HG03378 (cell line): ENCODE measurements around the gene MOV10L1.
"Not testable (repeated sequence)": the region's sequence is repeated elsewhere in the genome, so short reads cannot be mapped to it uniquely, and the experiment has no call there.

ENCODE experiments used
- ATAC-seq: cut with Tn5 transposase; IDR thresholded peaks from one replicate; pipeline ENCODE4 v1.9.1; 2021; ENCODE audit warnings: mild to moderate bottlenecking, moderate library complexity; ENCODE audit not compliant: unreplicated experiment

MOV10L1 gene

DNA sequence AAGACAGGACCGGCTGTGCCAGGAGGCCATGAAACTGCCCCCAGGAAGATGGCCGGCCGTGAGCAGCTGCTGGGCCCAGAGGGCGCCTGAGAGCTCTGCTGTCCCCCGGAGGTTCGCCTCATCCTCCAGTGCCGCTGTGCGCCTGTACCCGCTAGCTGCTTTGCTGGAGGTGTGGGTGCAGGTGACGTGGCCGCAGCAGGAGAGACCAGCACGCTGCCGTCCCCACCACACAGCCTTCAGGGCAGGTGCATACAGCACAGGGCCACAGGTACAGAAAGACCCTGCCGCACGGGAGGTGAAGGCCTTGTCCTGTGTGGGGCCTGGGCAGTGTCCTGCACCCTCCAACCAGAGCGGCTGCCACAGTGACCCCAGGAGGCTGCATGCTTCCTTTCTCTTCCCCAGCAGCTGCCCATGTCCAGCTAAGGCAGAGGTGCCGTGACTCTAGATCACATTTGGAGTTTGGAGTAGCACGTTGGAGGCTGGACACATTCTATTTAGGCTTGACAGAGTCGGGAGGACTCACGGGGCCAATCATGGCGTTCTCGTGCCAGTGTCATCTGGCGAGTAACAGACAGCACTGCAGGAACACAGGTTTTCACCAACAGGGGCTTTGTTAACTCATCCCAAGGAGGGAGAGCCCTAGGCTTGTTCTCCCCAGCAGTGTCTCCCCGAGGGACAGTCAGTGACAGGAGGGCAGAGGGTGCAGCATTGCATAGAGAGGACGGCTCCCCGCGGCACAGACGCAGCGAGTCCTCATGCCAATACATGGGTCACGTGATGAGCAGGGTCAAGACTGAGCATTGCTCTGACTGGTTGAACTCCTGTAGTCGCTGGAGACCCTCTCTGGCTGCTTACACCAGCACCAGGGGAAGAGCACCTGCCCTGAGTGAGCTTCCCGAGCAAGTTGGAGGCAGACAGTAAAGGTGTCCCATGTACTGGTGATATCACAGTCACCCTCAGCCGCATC is 62.0 kb downstream of the MOV10L1 start:
- ATAC-seq, result no peak

DNA sequence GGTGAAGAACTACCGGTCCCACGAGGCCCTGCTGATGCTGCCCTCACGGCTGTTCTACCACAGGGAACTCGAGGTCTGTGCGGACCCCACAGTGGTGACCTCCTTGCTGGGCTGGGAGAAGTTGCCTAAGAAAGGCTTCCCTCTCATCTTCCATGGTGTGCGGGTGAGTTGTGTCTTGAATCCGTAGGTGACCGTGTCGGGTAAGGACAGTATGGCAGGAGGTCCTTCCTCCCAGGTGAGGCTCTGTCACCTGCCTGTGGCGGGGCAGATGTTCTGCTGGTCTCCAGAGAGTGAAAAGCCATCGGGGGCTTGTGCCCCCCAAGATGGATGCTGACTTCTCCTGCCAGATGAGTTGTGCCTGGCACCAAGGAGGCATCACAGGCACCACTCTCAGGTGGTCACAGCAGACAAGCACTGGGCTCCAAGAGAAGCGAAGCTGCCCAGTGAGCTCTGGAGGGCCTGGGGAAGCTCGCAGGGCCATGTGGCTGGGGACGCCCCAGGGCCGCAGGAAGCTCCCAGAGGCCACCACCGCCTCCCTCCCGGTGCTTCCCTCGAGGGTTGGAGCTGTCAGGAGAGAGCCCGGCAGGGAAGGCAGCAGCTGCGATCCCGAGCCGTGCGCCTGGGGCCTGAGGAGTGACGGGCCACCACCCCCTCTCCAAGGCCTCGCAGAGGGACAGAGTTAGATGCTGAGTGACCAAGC is 63.4 kb downstream of the MOV10L1 start:
- no peak for ATAC-seq

DNA sequence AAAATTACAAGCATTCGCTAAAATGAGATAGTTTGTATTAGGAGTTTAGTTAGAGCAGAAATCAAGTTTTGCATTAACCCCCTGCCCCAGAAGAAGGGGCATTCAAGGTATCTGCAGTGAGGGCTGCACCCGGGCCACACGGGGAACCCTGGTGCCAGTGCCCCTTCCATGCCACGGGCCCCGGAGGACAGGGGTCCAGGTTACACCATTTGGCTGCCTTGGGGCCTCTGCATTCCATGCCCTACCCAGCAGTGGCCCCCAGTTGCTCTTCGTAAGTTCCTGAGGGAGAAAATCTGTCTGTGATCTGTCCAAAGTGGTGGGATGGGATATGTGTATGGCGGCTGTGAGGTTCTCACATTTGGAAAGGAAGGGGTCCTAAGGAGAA is 63.9 kb downstream of the MOV10L1 start:
- ATAC-seq, result no peak

DNA sequence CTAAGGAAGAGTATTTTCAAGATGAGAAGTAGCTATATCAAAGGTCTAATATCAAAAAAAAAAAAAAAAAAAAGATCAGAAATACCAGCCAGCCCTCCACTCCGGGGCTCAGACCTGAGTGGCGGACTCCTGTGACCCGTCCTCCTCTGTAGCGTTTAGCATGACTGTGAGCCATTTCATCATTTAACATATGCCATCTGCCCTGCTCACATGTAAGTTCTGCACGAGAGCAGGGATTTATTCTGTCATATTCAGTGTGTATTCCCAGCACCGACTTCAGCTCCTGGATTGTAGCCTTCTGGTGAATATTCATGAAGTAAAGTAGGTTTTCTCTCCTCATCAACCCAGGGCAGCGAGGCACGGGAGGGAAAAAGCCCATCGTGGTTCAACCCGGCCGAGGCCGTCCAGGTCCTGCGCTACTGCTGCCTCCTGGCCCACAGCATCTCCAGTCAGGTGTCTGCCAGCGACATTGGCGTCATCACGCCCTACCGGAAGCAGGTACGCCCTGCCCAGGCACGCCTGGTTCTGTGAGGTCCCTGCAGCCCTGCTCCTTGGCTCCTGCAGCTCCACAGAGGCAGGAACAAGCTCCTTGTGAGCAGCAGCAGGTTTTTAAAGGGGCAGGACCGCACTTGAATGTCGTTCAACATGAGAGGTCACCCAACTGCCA is 68.0 kb downstream of the MOV10L1 start:
- ATAC-seq, result no peak

DNA sequence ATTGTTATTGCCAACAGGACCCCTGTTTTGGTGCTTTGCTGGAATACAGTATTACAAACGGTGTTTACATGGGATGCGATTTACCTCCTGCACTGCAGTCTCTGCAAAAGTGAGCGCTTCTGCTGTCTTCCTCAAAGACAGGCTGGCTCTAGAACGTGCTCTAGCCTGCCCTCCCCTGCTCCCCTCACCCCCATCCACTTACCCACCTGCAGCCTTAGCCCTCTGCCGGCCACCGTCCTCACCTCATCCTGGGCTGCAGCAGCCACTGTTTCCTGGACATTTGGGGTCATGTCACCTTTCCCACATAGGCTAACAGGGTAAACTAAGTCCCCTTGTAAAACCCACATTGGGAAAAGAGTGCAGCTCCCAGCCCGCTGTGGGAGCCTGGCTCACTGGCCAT is 71.1 kb downstream of the MOV10L1 start:
- ATAC-seq, result no peak

DNA sequence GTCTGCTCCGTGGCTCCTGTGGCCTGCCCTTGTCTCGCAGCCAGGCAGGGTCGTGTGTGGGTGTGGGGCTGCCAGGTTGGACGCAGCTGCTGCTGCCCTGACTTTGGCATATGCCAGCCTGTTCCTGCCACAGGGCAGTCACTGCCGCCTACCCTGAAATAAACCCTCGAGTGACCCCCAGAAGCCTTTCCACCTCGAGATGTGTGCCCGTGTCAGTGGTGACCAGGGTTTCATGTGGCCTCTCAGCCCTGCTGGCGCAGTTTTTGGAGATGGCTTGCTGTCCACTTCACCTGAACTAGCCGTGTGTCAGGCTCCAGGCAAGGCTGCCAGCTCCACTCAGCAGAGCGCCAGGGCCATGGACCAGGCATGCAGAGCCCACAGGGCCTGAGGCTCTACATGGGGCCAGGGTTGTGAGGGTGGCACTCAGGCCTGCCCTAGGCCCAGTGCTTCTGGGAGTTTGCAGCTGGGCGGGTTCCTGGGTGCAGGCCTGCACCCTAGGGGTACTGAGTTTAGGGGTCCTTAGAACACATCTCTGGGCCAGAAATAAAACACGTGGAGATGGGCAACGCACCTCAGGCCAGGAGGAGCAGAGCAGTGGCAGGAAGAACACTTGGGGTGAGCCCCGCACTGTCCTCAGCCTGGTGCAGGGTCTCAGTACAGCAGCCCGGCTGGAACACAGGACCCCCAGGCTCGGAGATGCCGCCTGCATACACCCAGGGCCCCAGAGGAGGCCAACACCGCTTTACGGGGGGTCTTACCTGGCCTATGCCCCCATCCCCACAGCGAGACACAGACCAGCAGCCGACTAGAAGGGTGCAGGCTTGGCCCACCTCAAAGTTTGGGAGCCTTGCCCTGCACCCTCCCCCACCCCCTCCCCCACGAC is 71.9 kb downstream of the MOV10L1 start:
- no peak for ATAC-seq

DNA sequence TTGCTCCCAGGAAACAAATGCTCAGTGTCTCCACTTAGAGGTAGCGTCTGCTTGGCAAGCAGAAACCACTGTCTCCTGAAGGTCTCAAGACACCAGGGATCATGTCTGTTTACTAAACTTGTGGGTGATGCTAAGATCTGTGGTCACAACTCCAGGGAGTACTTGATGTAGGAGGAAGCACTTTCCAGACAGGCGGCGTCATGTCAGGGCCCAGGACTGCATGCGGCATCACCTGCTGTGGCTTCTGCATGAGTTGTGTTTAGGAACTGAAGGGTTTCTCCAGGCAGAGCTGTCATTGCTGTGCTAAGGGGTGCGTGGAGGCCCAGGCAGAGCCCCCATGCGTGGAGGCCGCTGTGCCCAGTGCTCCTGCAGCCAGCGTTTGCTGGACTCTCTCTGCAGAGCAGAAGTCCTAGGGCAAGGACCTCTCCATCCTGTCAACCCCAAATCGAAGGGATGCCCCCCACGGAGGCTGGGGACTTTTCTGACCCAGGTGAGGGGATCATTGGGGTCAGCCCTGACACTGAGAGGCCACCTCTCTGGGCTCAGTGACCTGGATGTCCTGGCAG is 72.7 kb downstream of the MOV10L1 start:
- no peak for ATAC-seq

DNA sequence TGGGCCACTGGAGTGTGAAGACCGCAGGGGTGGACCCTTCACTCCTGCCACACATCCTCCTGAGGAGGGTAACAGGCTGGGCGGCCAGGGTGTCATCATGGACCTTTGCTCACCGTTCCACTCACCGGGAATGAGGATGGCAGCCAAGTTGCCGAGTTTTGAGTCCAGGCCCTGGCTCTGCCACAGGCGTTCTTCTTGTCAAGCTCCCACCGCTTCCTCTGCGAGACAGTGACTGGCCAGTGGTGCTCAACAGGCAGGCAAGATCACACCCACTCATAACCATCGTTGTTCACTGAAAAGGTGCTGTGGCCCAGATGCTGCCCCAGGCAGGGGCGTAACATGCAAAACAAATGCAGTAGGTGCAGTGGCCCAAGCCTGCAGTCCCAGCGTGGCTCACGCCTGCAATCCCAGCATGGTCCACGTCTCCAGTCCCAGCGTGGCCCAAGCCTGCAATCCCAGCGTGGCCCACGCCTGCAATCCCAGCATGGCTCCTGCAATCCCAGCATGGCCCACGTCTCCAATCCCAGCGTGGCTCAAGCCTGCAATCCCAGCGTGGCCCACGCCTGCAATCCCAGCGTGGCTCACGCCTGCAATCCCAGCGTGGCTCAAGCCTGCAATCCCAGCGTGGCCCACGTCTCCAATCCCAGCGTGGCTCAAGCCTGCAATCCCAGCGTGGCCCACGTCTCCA is 75.8 kb downstream of the MOV10L1 start:
- ATAC-seq, result no peak

DNA sequence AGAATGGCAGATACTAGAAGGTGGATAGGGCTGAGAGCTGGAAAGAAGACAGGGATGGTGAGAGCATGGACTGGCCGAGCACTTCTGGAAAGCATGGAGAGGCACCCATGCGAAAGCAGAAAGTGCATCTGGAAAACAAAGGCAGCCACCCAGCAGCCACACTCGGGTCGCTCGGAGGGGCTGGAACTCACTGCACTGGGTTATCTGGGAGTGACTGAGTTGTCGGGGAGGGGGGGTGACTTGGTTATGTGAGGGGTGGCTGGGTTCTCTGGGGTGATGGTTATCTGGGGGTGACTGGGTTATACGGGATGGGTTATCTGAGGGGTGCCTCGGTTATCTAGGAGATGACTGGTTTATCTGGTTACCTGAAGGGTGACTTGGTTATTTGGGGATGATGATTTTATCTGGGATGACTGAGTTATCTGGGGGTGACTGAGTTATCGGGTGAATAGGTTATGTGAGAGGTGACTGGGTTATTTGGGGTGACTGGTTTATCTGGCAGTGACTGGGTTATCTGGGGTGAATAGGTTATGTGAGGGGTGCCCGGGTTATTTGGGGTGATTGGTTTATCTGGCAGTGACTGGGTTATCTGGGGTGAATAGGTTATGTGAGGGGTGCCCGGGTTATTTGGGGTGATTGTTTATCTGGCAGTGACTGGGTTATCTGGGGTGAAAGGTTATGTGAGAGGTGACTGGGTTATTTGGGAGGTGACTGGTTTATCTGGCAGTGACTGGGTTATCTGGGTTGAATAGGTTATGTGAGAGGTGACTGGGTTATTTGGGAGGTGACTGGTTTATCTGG is 78.1 kb downstream of the MOV10L1 start:
- ATAC-seq, result no peak

DNA sequence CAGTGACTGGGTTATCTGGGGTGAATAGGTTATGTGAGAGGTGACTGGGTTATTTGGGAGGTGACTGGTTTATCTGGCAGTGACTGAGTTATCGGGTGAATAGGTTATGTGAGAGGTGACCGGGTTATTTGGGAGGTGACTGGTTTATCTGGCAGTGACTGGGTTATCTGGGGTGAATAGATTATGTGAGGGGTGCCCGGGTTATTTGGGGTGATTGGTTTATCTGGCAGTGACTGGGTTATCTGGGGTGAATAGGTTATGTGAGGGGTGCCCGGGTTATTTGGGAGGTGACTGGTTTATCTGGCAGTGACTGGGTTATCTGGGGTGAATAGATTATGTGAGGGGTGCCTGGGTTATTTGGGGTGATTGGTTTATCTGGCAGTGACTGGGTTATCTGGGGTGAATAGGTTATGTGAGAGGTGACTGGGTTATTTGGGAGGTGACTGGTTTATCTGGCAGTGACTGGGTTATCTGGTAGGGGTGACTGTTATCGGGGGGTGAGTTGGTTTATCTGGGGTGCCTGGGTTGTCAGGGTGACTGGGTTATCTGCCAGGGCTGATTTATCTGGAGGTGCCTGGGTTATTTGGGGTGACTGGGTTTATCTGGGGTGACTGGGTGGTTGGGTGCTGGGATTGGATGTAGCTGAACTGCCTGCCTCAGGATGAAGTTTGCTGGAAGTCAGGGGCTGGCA is 78.8 kb downstream of the MOV10L1 start:
- ATAC-seq, result not testable (repeated sequence)

DNA sequence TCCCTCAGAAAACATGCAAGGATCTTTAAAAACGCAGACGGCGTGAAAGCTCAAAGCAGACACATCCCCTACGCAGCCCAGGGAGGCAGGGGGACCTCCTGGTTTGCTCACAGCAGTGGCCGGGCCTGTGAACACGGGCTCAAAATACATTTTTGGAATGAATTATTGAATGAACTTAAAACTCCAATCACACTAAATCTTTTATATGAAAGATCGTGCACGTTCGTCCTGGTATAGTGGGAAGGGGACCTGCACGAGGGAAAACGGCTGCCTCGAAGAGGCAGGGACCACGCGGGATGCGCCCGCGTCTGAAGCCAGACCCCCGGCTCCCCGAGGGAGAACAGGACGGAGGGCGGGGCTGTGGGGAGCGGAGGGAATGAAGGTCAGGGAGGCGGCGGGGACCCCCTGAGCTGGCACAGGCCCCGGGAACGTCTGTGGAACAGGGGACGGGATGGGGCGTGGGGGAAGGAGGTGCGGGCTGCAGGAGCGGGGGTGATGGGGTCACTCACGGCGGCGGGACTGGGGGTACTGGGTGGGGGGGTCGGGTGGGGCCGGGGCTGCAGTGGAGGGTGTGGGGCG is 79.5 kb downstream of the MOV10L1 start:
- no peak for ATAC-seq

DNA sequence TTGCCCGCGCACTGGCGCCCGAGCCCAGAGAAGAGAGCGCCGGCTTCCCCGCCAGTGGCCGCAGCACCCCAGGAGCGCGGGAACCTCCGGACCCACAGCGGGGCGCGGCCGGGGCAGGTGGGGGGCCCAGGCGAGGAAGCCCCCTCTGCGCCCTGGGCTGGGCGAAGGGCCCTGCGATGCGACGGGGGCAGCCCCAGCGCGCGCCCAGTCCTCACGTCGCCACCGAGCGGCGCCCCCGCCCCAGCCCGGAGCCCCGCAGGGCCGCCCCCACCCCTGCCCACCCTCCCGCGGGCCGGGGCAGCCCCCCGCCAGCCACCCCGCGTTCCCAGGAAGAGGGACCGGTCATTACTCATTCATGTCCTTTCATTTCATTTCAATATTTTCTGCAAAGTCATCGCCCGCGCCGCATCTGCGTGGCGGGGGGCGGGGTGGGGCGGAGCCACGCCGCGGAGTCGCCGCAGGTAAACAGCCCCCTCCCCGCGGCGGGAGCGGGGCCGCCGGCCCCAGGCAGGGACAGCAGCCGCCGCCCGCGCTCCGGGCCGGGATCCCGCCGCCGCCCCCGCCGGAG is 80.1 kb downstream of the MOV10L1 start:
- no peak for ATAC-seq

DNA sequence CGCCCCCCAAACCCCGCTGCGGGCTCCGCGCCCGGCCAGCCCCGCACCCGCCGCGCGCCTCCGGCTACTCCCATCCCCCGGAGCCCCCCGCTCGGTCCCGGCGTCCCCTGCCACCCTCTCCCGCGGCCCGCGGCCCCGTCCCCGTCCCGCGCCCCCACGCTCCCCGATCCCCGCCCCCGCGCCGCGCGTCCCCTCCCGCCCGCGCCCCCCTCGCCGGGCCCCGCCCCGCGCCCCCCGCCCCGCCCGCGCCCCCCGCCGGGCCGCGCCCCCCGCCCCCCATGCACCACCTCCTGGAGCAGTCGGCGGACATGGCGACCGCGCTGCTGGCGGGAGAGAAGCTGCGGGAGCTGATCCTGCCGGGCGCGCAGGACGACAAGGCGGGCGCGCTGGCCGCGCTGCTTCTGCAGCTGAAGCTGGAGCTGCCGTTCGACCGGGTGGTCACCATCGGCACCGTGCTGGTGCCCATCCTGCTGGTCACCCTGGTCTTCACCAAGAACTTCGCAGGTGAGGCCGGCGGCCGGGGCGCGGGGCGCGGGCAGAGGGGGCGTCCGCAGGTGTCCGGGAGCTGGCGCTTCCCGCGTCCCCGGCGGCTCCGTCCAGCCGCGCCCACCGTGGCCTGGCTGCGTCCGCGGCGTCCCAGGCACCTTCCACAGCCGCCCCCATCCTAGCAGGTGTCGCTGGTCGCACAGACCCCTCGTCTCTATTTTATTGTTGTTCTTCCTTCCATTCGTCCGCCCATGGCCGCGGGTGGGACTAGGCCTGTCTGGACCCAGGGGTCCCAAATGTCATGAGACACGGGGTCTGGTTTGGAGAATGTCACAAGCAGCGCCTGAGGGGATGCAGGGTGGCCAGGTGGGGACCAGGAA is 80.9 kb downstream of the MOV10L1 start, which contains the start of gene PANX2:
PANX2 (plus strand) TSS at position 279 of the 866 bp plus-strand sequence; CDS start at position 279, 0 bp downstream.
- ATAC-seq, result no peak

DNA sequence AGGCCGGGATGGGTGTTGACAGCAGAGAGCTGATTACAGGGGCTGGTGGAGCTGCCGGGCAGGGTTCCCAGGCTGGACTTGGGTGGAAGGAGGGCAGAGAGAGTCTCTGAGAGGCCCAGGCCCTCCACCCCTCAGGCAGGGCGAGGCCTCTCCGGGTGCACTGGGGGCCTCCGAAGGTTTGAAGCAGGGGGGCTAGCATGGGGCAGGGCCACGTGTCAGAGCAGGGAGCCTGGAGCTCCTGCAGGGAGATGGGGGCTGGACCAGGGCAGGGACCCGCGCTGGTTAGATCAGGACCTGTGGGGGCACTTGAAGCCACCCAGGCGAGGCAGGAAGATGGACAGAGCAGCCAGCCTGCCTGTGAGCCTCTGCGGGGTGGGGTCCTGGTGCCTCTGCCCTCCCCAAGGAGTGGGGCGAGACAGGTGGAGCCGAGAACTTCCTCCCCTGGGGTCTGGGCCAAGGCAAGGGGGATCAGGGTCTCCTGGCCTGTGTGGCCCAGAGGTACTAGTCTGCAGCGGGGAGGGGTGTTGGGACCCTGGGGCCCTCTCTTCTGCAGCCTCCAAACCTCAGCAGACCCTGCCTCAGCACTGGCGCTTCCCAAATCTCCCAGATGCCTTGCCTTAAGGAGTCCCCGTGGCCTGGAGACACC is 81.6 kb downstream of the MOV10L1 start:
- ATAC-seq, result no peak

DNA sequence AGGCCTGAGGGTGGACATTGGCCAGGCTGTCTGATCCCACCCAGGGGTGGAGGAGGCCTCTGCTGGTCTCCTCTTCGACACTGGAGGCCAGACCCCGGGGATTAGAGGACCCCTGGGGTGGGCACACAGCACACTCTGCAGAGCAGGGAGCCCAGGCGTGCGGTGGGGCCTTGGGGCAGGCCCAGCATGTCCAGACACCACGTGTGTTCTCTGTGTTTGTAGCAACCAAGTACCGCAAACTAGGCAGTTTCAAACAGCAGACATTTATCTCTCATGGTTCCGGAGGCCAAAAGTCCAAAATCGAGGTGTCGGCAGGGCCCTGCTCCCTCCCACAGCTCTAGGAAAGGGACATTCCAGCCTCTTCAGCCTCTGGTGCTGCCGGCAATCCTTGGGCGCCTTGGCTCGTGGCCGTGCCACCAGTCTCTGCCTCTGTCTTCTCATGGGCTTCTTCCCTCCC is 82.2 kb downstream of the MOV10L1 start:
- no peak for ATAC-seq
